ENCODE results near the gene HAUS5.

DNA sequence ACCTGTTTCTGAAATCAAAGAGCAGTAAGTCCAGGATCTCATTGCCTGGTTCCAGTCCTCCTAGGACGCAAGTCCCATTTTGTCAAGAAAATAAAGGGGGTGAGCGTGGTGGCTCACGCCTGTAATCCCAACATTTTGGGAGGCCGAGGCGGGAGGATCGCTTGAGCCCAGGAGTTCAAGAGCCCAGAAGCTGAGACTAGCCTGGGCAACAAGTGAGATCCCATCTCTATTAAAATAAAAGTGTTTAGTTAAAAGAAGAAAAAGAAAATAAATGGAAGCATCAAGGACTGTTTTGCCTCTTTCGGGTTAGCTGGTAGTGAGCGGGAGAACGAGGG lies 344 bp upstream of the HAUS5 start:
- TF ChIP-seq, protein P1, sequence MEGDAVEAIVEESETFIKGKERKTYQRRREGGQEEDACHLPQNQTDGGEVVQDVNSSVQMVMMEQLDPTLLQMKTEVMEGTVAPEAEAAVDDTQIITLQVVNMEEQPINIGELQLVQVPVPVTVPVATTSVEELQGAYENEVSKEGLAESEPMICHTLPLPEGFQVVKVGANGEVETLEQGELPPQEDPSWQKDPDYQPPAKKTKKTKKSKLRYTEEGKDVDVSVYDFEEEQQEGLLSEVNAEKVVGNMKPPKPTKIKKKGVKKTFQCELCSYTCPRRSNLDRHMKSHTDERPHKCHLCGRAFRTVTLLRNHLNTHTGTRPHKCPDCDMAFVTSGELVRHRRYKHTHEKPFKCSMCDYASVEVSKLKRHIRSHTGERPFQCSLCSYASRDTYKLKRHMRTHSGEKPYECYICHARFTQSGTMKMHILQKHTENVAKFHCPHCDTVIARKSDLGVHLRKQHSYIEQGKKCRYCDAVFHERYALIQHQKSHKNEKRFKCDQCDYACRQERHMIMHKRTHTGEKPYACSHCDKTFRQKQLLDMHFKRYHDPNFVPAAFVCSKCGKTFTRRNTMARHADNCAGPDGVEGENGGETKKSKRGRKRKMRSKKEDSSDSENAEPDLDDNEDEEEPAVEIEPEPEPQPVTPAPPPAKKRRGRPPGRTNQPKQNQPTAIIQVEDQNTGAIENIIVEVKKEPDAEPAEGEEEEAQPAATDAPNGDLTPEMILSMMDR (IDR thresholded peaks at IDR 0.05), result no peak
- no peak for TF ChIP-seq EZH2 (IDR thresholded peaks at IDR 0.05; ENCODE audit: borderline replicate concordance, insufficient read depth, low read depth, low read length, poor library complexity, severe bottlenecking)

Measured in B cell (primary cell).